ENCODE measurements around the gene TSNAX. TPM values are rescaled to one million over a fixed set of nuclear protein-coding genes. Genes with fewer than 3 reads are reported as not detected.

TSNAX gene
- polyA plus RNA-seq, 1 of the 3 experiments (the other 2 are of a cell fraction) = 15.7 TPM

GRCh38 chr1:231481289-231481688, 47.2 kb upstream of the TSNAX start:
- Histone ChIP-seq H3K27me3 (ENCODE audit: insufficient read depth) (no peaks in the 10 kb centered on the region), H3K27ac (ENCODE audit: low read depth in 2 of 2, low read length in 1 of 2) (no peak overlapping the region), H3K36me3 (replicated peaks in 1 of 2; ENCODE audit: control insufficient read depth in 1 of 2, insufficient read depth in 2 of 2, low read length in 1 of 2) (no peaks in the 10 kb centered on the region), H4K20me1 (ENCODE audit: insufficient read depth) (no peaks in the 10 kb centered on the region), H3K79me2 (ENCODE audit: insufficient read depth) (no peaks in the 10 kb centered on the region), H3F3A (replicated peaks; ENCODE audit: insufficient read depth) (no peaks in the 10 kb centered on the region), H3K4me2 (no peak overlapping the region), H3K4me3 (ENCODE audit: low read depth in 2 of 2, low read length in 1 of 2) (no peak overlapping the region), H2AFZ (ENCODE audit: low read depth) (no peak overlapping the region), H3K9me3 (no peaks in the 10 kb centered on the region), H3K4me1 (ENCODE audit: control insufficient read depth in 1 of 2, insufficient read depth in 2 of 2, low read depth in 1 of 2, low read length in 1 of 2) (no peaks in the 10 kb centered on the region), H3K9ac (no peak overlapping the region), H3K9me2 (no peaks in the 10 kb centered on the region)
- TF ChIP-seq USF1 (IDR thresholded peaks at IDR 0.05; ENCODE audit: borderline replicate concordance, low read depth) = no peak
- TF ChIP-seq JUND (IDR thresholded peaks at IDR 0.05) = no peak
- no peak for TF ChIP-seq RAD21 (IDR thresholded peaks at IDR 0.05; ENCODE audit: low read length)
- no peak for TF ChIP-seq TCF12 (IDR thresholded peaks at IDR 0.05)
- TF ChIP-seq FOXJ3 (CRISPR knock-in tag; IDR thresholded peaks at IDR 0.05) = no peak
- TF ChIP-seq SMC3 (IDR thresholded peaks at IDR 0.05; ENCODE audit: low read depth, low read length) = no peak
- no peak for TF ChIP-seq IRF3 (IDR thresholded peaks at IDR 0.05; ENCODE audit: low read depth, low read length)
- no peak for TF ChIP-seq FOXM1 (IDR thresholded peaks at IDR 0.05; ENCODE audit: low read depth)
- TF ChIP-seq MEF2A (IDR thresholded peaks at IDR 0.05; ENCODE audit: borderline replicate concordance, low read depth) = no peak
- no peak for TF ChIP-seq MAX (IDR thresholded peaks at IDR 0.05; ENCODE audit: low read depth)
- TF ChIP-seq NFIC (IDR thresholded peaks at IDR 0.05; ENCODE audit: borderline replicate concordance) = no peak
- no peak for TF ChIP-seq POLR2AphosphoS5 (IDR thresholded peaks at IDR 0.05; ENCODE audit: low read depth, low read length)
- TF ChIP-seq ZBTB33 (IDR thresholded peaks at IDR 0.05; ENCODE audit: borderline replicate concordance, low read depth) = no peak
- TF ChIP-seq TAF1 (IDR thresholded peaks at IDR 0.05; ENCODE audit: borderline replicate concordance, low read depth, low read length) = no peak
- no peak for TF ChIP-seq FOSL2 (IDR thresholded peaks at IDR 0.05; ENCODE audit: borderline replicate concordance, low read depth)
- 82% methylated on average over 2 of the region's 2 CpGs for WGBS (ENCODE audit: low lambda C conversion rate)
- no peak for DNase-seq
- ChIA-PET POLR2A (no interaction called here), CTCF (no interaction called here)
